ENCODE results near the gene CLIC3. TPM values are rescaled to one million over a fixed set of nuclear protein-coding genes. Genes with fewer than 3 reads are reported as not detected.

The CLIC3 gene
- total RNA-seq, 1 experiment from 2014 or later: not detected

DNA sequence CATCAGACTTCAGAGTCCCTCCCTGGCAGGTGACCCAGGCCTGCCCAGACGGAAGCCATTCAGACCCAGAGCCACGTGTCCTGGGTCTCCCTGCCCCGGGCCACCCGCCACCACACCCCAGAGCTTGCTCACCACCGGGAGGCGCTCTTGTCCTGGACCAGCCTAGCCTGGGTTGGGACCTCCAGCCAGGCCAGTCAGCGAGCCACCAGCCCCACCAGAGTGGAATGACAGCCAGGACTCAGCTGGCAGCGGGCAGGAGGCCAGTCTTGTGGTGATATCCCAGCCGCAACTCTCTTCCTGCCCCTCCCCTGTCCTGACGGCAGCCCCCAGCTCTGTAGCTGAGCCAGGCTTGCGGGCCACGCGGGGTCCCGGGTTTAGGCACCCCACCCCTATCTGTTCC lies 20.7 kb downstream of the CLIC3 start:
- in situ Hi-C loops (cut with HindIII; ENCODE audit: low pct_unique_long_range_greater_than_20kb, low sequenced_read_pairs): no loop called here
- DNase-seq (ENCODE audit: low read depth): no peak

DNA sequence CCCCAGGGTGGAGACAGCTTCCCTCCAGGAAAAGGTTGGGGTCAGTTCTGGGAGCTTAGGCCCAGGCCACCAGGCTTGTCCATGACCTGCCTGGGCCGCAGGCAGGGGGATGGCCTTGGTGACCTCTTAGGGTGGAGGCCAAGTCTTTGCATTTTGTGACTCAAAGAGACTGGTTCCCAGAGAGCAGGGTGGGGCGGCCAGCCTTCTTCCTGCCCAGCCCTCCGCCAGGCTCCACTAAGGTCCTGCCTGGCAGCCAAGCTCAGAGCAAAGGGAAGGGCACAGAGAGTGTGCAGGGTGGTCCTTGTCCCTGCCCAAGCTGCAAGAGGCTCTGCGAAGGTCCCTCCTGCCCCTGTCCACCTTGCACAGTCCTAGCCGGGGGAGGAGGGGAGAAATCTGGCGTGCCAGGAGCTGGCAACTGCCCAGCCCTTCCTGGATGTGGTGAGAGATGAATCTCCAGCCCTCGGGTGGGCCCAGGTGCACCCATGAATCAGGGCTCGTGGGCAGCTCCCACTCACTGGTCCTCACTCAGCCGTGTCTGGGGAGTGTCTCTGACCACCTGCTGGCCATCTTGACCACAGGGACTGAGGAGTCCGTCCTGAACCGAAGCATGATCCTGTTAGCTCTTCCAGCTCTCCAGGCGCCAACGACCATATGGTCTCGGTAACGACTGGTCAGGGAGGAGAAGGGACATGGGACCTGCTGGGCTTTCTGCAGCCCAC lies 21.4 kb downstream of the CLIC3 start:
- in situ Hi-C loops (cut with HindIII; ENCODE audit: low pct_unique_long_range_greater_than_20kb, low sequenced_read_pairs): no loop called here
- DNase-seq (ENCODE audit: low read depth): no peak

DNA sequence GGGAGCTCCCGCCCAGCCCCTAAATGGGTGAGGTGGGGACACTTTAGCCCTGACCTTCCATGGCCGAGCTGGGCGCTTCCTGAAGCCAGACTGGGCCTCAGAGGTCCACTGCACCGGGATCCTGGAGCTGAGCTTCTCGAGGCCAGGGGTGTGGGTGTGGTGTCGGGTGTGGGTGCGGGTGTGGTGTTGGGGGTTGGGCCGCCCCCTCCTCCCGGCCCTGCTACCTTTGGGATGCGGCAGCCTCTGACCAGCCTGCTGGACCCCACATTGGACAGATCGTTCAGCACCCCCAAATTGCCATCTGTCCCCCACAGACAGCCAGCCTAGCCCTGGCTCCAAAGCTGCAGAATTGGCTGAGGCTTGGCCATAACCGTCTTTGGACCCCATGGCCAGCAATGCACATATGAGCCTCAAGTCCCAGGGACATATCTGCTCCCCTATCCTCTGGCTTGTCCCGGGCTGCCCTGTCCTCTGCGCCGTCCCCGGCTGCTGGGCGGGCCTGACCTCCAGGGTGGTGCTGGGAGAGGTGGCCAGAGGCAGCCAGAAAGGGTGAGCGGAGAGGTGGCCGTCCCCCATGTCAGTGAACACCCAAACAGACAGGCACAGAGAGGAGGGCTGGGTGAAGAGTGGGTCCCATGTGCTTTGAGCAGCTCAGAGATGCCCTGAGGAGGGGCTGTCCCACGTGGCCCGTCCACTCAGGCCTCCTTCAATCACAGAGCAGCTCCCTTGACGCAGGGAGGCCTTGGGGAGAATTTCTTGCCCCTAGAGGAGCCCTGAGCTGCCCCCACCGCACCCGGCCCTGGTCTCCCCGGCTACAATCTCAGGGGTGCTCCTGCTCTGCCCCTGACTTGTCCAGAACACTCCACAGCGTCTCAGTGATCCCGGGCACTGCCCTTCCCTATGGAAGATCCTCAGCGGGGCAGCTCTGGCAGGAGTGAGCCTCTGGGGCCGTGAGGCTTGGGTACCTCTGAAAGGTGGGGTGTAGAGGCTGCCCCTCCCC lies 22.4 kb downstream of the CLIC3 start:
- DNase-seq (ENCODE audit: low read depth): no peak
- in situ Hi-C loops (cut with HindIII; ENCODE audit: low pct_unique_long_range_greater_than_20kb, low sequenced_read_pairs): no loop called here

DNA sequence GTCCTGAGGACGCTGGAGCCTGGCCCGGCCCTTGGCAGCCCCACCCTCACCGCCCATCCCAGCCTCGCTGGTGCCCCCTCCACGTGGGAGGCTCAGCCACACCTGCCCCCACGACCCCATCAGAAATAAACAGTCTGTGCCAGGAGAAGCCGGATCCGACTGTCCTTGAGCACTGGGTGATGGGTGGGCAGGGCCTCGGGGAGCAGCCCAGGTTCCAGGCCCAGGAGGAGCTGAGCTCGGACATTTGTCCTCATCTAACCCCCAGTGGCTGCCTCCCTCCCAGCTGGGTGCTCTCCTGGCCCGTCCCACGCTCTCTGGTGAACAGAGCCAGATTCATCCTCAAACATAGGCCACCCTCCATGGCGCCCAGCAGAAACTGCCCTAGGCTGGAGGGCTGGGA lies 23.6 kb downstream of the CLIC3 start:
- in situ Hi-C loops (cut with HindIII; ENCODE audit: low pct_unique_long_range_greater_than_20kb, low sequenced_read_pairs): no loop called here
- no peak for DNase-seq (ENCODE audit: low read depth)

DNA sequence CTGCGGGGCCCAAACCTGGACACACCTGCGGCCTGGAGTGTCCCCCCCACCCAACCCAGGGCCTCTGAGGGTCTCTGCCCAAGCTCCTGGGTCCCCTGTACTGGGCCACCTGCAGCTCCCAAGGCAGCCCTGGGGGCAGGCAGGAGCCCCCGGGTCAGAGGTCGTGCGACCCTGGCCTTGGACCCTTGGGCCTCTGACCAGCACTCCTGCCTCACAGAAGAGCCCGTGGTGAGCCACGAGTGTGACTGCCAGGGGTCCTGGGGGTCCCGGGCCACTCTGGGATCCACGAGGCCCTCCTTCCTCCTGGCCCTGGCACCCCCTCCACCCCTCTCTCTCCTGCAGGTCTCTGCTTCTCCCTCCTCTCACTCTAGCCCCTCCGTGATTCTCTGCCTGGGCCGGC lies 24.0 kb downstream of the CLIC3 start:
- no peak for DNase-seq (ENCODE audit: low read depth)
- in situ Hi-C loops (cut with HindIII; ENCODE audit: low pct_unique_long_range_greater_than_20kb, low sequenced_read_pairs): no loop called here

DNA sequence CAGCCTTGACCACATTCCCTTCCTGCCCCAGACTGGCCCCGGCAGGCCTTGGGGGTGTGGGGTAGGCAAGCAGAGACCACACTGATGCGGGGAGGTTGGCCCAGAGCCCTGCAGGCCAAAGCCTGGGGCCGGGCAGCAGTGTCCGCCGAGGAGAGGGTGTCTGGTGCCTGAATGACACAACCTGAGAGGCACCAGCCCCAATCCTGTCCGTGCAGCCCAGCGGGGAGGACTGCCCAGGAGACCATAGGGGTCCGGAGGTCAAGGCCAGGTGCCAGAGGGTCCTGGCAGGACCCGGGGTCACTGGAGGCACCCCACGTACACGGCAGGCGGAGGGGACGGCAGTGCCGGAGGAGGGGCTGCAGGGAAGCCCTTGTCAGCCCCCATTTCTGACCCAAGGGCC lies 24.6 kb downstream of the CLIC3 start:
- in situ Hi-C loops (cut with HindIII; ENCODE audit: low pct_unique_long_range_greater_than_20kb, low sequenced_read_pairs): no loop called here

DNA sequence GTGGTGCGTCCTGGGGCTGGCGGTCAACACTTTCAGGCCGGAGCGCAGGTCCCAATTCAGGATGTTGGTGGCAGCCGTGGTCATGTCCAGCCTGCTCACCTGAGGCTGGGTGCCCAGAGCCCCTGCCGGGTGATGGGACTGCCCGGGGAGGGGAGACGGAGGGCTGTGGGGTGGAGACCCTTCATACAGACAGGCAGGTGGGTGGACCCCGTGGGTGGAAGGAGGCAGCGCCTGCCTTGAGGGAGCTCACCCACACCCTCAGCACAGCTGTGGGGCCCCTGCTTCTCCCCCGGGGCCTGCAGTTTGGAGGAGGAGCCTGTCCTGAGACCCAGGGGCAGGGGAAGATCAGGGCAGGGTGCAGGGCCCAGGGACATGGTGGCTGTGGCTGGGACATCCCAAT lies 26.0 kb downstream of the CLIC3 start:
- no peak for DNase-seq (ENCODE audit: low read depth)
- in situ Hi-C loops (cut with HindIII; ENCODE audit: low pct_unique_long_range_greater_than_20kb, low sequenced_read_pairs): no loop called here

More for the DNA sequence above, 24.6 kb downstream of the CLIC3 start:
- no peak for DNase-seq (ENCODE audit: low read depth)

DNA sequence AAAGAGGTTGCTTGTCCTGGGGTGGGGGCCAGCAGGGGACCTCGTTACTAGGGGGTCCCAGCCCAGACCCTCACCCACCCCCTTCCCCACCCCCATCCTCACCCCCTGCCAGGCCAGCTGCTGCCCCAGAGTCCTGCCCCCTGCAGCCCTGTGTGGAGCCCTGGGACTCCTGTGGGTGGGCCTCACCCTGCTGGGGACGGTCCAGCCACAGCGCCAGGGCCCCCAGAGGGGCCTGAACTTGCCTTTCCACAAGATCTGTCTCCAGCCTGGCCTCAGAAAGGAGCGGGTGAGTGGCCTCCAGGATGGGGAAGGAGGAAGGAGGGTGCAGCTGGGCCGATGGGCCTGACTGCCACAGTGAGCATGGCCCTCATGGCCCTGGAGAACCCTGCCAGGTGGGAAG lies 26.6 kb downstream of the CLIC3 start:
- in situ Hi-C loops (cut with HindIII; ENCODE audit: low pct_unique_long_range_greater_than_20kb, low sequenced_read_pairs): no loop called here
- DNase-seq (ENCODE audit: low read depth): no peak

DNA sequence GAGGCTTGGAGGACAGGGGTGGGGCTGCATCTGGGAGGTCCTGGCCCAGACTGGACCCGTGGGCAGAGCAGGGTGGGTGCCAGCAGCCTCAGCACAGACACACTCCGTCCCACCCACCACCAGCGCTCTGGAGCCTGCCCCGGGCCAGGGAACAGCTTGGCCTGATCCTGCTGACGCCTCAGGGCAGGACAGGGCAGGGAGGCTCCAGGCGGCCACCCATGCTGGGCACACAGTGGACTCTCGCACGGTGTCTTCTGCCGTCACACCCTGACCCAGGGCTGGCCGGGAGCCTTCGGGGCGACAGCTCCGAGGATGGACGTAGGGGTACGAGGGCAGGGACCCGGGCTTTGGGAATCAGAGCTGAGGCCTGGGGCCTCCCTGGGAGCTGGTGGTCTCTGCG lies 27.2 kb downstream of the CLIC3 start:
- no peak for DNase-seq (ENCODE audit: low read depth)
- in situ Hi-C loops (cut with HindIII; ENCODE audit: low pct_unique_long_range_greater_than_20kb, low sequenced_read_pairs): no loop called here

DNA sequence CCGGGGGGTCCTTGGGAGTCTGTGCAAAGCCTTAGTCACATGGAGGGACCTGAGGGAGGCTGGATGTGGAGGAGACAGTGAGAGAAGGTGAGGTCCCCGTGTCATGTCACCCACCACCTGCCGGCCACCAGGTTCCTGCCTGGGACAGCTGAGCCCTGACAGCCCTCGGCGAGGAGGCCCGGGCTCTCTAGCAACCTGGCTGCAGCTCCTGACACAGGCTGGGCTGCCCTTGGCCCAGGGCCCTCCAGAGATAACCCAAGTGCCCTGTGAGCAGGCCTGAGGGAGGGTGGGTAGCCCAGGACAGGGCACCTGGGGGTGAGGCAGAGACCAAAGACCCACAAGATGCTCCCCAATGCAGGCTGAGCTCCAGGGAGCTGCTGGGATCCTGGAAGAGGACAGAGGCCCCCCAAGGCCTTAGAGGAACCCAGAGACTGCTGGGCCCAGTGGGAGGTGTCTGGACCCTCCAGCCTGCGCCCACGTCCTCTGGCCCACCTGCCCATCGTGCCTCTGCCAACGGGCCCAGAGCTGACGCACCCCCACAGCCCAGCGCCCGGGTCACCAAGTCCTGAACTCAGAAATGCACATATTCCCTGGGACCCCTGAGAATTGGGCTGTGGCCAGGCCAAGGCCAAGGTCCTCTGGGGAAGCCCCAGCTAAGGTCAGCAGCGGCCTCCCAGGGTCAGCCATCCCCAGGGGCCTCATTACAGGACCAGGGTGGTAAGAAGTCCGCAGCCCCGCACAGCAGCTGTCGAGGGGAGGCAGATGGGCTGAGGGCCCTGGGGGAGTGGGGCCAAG lies 27.8 kb downstream of the CLIC3 start:
- in situ Hi-C loops (cut with HindIII; ENCODE audit: low pct_unique_long_range_greater_than_20kb, low sequenced_read_pairs): no loop called here
- no peak for DNase-seq (ENCODE audit: low read depth)

DNA sequence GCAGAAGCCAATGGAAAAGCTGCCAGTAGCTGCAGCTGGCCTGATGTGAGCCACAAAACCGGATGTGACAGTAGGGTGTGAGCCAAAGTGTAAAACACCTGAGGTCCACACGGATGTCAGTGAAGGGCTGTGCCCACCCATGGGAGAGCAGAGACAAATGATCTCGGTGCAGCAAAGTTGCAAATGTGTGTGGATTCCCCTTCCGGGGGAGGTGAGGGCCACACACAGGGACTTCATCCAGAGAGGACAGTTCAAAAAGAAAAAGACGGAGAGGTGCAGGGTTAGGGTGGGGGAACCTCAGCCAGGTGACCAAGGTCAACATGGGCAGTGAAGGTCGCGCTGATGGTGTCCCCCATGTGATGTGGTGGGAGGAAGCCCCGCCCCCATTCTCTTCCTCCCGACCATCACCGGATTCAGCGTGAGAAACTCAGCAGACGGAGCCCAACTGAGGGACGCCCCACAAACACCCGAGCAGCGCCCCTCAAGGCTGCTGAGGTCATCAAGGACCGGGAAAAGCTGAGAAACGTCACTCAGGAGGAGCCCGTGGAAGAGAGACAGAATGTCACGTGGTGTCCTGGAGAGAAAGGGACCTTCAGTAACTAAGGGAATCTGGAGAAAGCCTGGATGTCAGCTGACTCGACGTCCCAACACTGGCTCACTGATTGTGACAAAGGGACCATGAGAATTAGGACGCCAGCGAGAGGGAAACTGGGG lies 30.4 kb downstream of the CLIC3 start:
- in situ Hi-C loops (cut with HindIII; ENCODE audit: low pct_unique_long_range_greater_than_20kb, low sequenced_read_pairs): no loop called here
- DNase-seq (ENCODE audit: low read depth): no peak

DNA sequence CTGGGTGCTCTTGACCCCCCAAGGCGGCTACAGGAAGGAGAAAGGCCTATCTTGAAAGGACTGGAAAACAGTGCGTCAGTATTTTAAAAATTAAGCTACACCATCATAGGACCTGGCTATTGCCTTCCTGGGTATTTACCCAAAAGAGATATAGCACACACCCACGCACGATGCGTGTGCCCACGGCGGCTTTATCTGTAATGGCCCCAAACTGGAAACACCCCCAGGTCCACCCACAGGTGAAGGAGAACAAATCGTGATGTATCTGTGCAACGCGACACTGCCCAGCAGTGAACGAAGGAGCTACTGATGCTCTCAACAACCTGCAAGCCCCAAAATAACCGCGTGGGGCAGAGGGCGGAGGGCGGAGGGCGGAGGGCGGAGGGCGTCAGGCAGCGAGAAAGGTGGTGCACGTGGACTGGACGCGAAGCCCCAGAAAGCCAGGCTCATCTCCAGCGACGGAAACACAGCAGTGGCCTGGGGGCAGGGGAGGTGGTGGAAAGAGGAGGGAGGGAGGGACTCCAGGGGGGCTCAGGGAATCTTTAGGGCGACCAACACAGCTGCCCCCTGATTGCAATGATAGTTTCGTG lies 31.4 kb downstream of the CLIC3 start:
- no peak for DNase-seq (ENCODE audit: low read depth)
- in situ Hi-C loops (cut with HindIII; ENCODE audit: low pct_unique_long_range_greater_than_20kb, low sequenced_read_pairs): no loop called here

DNA sequence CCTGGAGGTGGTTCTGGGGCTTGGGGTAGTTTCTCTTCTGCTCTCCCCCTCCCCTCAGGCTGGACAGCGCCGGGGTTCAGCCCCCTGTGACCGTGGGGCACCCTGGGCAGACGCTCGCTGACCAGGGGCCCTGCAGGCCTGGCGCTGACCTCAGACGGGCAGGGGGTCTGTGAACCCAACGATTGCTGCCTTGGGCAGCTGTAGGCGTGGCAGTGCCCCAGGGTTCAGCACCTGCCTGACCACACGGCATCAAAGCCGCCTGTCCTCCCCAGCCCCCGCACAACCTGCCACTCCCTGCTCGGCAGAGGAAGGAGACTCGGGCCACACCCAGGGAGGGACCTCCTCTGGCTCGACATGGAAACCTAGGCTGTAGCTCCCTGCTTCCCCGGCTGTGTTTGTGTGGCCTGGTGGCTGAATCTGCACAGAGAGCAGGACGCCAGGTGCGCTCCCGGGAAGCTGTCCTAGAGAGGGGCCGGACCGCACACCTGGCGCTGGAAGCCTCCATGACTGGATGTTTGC lies 32.1 kb downstream of the CLIC3 start:
- in situ Hi-C loops (cut with HindIII; ENCODE audit: low pct_unique_long_range_greater_than_20kb, low sequenced_read_pairs): no loop called here
- no peak for DNase-seq (ENCODE audit: low read depth)

DNA sequence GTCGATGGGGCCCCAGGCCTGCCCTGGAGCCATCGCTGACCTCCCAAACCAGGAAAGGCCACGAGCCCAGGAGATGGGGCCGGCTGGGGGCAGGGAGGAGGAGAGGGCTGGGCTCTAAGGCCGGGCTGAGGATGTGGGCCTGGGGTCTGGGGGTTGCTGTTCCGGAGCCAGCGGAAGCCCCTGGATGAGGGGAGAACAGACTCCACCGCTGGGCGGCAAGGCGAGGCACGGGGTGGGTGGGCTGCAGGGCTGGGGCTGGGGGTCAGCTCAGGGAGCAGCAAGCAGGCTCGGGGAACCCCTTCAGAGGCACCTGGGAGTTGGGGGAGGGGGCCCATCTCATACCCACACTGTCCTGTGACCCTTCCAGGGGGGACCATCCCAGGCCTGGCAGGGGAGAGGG lies 32.6 kb downstream of the CLIC3 start:
- in situ Hi-C loops (cut with HindIII; ENCODE audit: low pct_unique_long_range_greater_than_20kb, low sequenced_read_pairs): no loop called here
- no peak for DNase-seq (ENCODE audit: low read depth)

DNA sequence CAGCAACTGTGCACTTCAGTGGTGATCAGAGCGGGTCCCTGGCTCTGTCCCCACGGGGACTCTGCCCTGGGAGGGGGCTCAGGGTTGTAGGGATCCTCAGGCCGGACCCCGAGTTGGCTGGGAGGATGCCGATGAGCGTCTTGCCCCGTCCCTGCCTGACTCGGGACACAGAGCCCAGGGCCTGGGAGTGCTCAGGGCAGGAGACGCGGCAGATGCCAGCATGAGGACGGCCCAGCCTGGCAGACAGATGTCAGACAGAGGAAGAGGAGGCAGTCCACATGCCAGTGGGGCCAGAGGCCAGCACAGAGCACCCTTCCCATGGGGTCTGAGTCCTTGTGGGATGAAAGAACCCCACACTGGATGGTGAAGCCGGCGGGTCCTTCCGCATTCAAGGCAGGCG lies 33.0 kb downstream of the CLIC3 start:
- in situ Hi-C loops (cut with HindIII; ENCODE audit: low pct_unique_long_range_greater_than_20kb, low sequenced_read_pairs): no loop called here
- no peak for DNase-seq (ENCODE audit: low read depth)

DNA sequence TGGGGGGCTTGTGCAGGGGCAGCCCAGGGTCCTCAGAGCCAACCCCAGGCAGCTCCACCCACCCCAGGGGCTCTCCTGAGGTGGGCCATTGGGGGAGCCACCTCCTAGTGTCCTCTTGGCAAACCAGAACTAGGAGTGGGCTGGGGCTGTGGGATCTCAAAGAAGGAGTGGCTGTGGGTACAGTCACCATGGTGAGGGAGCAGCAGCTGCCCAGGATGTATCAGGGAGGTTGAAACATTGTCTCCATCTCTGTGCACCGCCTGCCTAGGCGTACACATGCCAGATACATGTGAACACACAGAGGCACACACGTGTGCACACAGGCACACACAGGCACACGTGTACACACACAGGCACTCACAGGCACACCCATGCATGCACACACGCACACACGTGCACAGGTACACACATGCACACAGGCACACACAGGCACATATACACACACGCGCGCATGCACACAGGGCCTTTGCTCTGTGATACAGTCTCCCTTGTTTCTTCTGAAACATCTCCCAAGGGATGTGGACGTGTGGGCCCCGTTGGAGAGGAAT lies 33.6 kb downstream of the CLIC3 start:
- no peak for DNase-seq (ENCODE audit: low read depth)
- in situ Hi-C loops (cut with HindIII; ENCODE audit: low pct_unique_long_range_greater_than_20kb, low sequenced_read_pairs): no loop called here

DNA sequence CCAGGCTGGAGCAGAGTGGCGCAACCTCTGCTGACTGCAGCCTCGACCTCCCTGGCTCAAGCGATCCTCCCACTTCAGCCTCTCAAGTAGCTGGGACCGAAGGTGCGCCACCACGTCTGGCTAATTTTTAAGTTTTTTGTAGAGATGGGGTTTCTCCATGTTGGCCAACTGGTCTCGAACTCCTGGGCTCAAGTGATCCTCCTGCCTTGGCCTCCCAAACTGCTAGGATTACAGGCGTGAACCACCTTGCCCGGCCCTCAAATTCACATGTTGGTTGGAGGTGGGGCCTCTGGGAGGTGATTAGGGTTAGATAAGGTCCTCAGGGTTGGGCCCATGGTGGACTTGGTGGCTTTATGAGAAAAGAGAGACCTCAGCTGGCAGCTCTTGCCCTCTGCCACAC lies 34.2 kb downstream of the CLIC3 start:
- no peak for DNase-seq (ENCODE audit: low read depth)
- in situ Hi-C loops (cut with HindIII; ENCODE audit: low pct_unique_long_range_greater_than_20kb, low sequenced_read_pairs): no loop called here

All from Caki2 (cell line).